T-helper 17 cell (primary cell): ENCODE results near the gene ZNF608. TPM values are rescaled to one million over a fixed set of nuclear protein-coding genes. Genes with fewer than 3 reads are reported as not detected.

Experiments
- ATAC-seq: fragments of 150-1000 bp; cut with Tn5 transposase; 2 replicates; pipeline ENCODE4 v1.10.0; 2021; ENCODE audit warnings: mild to moderate bottlenecking, moderate library complexity
- DNase-seq, 3 donors: peaks; one replicate each; pipeline versions ENCODE4 v3.0.0 to v3.0.0-alpha.2; 2020 to 2021
- H3K9me3 ChIP-seq: one replicate; pipeline ENCODE4 v1.7.0; 2013; ENCODE audit warnings: low read length, mild to moderate bottlenecking; ENCODE audit not compliant: control insufficient read depth, poor library complexity, severe bottlenecking
- H3K27ac Mint-ChIP-seq: one replicate; pipeline ENCODE4 v1.8.0; 2022; ENCODE audit warnings: mild to moderate bottlenecking, moderate library complexity, mixed read lengths
- H3K27me3 Mint-ChIP-seq: one replicate; pipeline ENCODE4 v1.8.0; 2022; ENCODE audit warnings: mixed read lengths
- H3K36me3 Mint-ChIP-seq: one replicate; pipeline ENCODE4 v1.8.0; 2022; ENCODE audit warnings: low read depth, mixed read lengths
- H3K4me1 Mint-ChIP-seq: one replicate; pipeline ENCODE4 v1.8.0; 2022; ENCODE audit warnings: mild to moderate bottlenecking, mixed read lengths
- H3K4me3 Mint-ChIP-seq: one replicate; pipeline ENCODE4 v1.8.0; 2022; ENCODE audit warnings: mild to moderate bottlenecking, moderate library complexity, mixed read lengths
- total RNA-seq, 4 donors: library from RNA in 2 of 4; stranded (reverse) in 2 of 4; gene quantifications; one replicate each; pipeline ENCODE4 v1.2.3 and lab custom pipeline; 2022 to 2026

The ZNF608 gene
- total RNA-seq, 2 donors from 2014 or later: 0.16 to 0.42 TPM

DNA sequence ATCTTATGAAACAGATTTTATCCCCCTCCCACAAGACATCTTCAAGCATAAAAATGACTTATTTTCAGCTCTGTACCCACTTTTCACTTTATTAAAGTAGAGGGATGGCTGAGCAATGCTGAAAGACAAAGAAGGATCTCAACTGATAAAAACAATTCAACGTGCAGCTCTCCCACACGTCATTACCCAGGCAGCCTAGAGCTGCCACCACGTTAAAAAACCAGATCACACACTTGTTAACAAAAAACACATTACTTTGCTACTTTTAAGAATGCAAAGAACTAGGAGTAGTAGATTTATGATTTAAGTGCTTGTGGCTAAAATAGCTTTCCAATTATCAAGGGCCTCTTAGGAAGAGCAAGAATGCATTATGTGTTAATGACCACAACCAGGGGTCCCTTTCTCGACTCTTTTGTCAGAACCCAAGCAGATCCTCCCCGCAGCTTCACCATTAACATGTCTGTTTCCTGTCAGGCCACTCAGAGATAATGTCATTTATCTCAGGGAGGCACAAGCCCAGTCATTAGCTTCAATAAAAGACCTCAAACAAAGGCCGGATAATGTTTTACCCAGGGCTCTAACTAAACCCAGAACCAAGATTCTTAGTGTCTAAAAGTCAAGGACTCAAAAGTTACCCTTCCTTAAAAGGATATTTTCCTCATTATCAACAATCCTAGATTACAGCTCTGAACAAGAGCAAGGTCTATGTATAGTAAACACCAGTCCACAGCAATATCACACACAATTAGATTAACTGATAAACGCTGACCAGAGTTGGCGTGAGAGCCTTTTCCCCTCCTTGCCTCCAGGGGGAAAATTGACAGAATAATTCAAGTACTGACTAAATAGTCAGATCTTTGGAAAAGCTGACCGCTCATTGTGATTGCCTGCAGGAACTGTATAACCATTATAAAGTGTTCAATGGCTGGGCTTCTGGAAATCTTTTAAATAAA lies 7.5 kb downstream of the ZNF608 start:
- H3K9me3 ChIP-seq: no peaks in the 10 kb centered on the region
- peaks cover 38% of the 10 kb centered on the region for H3K27me3 Mint-ChIP-seq
- no peak for ATAC-seq

DNA sequence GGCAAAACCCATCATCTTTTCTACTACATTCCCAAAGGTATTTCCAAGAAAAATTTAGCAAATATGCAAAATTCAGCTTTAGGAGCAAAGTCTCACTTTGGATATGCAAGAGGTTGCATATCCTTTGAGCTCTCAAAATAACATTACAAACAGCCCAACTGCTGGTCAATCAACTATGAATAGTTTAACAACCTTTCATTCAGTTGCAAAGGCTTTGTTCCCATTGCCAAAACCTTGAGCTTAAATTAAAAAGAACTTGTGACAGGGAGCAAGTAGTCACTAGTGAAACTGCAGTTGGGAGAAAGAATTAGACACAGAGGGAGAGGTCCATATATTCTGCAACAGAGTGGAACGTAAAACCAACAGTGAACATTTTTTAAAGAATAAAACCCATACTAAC lies 8.8 kb downstream of the ZNF608 start:
- H3K9me3 ChIP-seq: no peaks in the 10 kb centered on the region
- peaks cover 2% of the 10 kb centered on the region for H3K36me3 Mint-ChIP-seq
- no peak for DNase-seq
- no peak for ATAC-seq
- H3K27me3 Mint-ChIP-seq: peaks cover 48% of the 10 kb centered on the region
- no peaks in the 10 kb centered on the region for H3K4me1 Mint-ChIP-seq
- no peak overlapping the region for H3K27ac Mint-ChIP-seq
- no peak overlapping the region for H3K4me3 Mint-ChIP-seq

More for the DNA sequence above, 7.5 kb downstream of the ZNF608 start:
- Mint-ChIP-seq H3K4me3 (no peak overlapping the region), H3K36me3 (peaks cover 2% of the 10 kb centered on the region), H3K27ac (no peak overlapping the region), H3K4me1 (no peaks in the 10 kb centered on the region)
- no peak for DNase-seq

DNA sequence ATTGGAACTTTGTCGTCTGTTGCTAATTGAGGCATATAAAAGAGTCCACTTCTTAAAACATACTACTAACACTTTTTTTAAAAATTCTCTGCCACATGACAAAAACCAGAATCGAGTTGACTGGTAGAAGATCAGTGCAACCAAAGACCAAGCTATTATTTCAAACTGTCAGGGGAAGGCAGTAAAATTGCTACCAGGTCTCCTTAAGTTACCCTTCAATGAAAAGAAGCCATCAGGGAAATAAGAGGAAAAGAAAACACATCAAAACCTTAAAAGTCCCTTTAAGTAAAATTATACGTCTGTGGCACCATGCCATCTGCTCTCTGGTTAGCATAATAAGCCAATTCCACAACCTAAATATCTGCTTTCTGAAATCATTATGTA lies 9.6 kb downstream of the ZNF608 start:
- no peaks in the 10 kb centered on the region for H3K4me1 Mint-ChIP-seq
- H3K27ac Mint-ChIP-seq: no peak overlapping the region
- no peaks in the 10 kb centered on the region for H3K9me3 ChIP-seq
- peaks cover 49% of the 10 kb centered on the region for H3K27me3 Mint-ChIP-seq
- ATAC-seq (no peak), DNase-seq (no peak)
- H3K36me3 Mint-ChIP-seq: peaks cover 2% of the 10 kb centered on the region
- H3K4me3 Mint-ChIP-seq: no peak overlapping the region

DNA sequence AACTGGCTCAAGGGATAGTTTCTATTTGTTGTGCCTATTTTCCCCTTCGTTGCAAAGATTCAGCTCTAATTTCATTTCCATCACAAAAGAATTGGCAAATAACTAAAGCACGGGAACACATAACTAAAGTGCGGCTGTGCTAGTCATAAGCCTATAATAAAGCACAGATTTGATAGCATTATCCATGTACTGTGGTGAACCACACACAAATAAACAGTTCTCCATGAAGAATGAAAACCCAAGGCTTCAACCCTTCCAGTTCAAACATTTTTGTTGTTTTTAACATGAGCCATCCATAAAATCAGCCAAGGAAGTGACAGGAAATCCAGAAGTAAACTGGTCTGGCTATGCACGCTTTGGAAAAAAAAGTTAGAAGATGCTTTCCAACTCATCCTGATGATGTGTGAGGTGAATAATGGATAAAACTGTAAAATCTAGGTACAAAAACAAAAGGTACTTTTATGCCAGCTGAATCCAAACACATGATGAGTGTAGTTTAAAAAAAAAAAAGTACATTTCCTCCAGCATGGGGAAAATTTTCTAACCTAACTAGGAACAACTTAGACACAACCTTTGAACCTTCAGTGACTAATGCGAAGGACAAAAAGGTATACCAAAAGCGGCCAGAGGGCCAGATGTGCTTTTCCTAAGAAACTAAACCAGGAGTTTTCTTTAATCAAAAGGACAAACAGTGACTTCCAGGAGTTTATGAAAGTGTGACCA lies 10.2 kb downstream of the ZNF608 start:
- no peaks in the 10 kb centered on the region for H3K9me3 ChIP-seq
- no peak overlapping the region for H3K4me3 Mint-ChIP-seq
- H3K4me1 Mint-ChIP-seq: no peaks in the 10 kb centered on the region
- ATAC-seq (no peak), DNase-seq (no peak)
- H3K27ac Mint-ChIP-seq: no peak overlapping the region
- peaks cover 2% of the 10 kb centered on the region for H3K36me3 Mint-ChIP-seq
- peaks cover 45% of the 10 kb centered on the region for H3K27me3 Mint-ChIP-seq

DNA sequence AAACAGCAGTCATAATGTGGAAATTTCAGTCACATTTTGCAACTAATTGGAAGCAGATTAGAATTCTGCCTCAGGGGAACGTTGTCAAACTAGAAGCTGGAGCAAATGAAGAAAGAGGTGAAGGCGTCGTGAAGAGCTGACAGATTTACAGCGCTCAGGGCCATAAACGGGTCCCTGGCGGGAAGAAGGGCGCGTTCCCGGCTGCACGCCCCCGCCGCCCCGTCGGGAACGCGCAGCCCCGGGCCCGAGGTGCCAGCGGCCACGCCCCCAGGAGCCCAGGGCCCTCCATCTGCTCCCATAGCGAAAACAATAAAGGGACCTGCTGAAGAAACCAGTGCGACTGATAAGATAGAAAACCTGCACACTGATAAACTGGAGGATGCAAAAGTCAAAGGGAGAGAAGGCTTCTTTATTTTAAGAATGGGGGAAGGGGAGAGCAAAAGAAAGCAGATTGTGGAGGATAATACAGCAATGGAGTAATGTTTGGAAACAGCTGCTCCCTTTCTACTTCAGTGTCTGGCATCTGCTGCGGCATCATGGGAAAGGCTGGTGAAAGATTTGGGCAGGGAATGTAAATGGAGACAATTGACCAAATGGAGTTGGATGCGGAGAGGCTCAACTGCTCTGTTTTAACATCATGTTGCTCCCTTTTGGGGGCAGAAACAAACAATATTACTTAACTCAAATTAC lies 11.1 kb downstream of the ZNF608 start:
- Mint-ChIP-seq H3K36me3 (peaks cover 2% of the 10 kb centered on the region), H3K4me3 (no peak overlapping the region), H3K27ac (no peak overlapping the region), H3K27me3 (peaks cover 42% of the 10 kb centered on the region), H3K4me1 (no peaks in the 10 kb centered on the region)
- DNase-seq: no peak
- ATAC-seq: no peak
- H3K9me3 ChIP-seq: no peaks in the 10 kb centered on the region

DNA sequence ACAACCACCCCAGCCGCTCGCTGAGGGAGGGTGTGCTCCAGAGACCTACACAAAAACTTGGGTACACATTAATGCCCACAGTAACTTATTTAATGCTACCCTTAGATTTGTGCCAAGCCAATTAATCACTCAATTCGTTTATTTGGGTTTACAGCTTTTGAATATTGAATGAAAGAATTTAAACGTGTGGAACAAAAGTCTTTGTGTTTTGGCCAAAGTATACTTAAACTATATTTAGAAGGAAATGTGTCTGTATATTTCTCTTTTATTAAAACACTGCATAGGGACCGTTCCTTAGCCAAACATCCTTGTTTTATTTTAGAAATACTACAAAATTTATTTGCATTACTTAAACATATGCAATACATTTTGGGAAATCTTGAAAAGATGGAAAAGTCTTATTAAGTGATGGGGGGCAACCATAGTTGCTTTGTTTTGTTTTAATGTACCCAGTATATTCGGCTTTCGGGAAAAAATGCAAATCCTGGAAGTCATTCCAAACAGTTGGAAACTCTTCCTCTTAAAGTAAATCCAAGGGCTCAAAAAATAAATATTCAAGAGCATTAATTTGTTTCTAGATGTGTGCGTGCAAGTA lies 11.8 kb downstream of the ZNF608 start:
- H3K27me3 Mint-ChIP-seq: peaks cover 42% of the 10 kb centered on the region
- DNase-seq (no peak), ATAC-seq (no peak)
- no peak overlapping the region for H3K4me3 Mint-ChIP-seq
- no peaks in the 10 kb centered on the region for H3K4me1 Mint-ChIP-seq
- H3K9me3 ChIP-seq: no peaks in the 10 kb centered on the region
- peaks cover 2% of the 10 kb centered on the region for H3K36me3 Mint-ChIP-seq
- H3K27ac Mint-ChIP-seq: no peak overlapping the region

DNA sequence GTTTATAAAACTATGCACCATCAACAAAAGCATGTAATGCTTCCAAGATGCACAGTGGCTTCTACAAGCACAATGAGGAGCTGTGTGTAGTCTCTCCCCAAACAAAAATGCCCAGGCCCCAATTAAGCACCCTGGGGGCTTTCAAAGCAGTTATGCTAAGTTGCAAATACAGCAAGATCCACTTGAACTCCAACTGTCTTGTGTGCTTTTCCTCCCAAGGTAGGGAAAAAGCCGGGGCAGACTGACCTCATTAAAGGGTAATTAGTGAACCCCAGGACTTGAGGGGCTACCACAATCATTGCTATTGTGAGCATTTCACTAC lies 13.1 kb downstream of the ZNF608 start:
- H3K9me3 ChIP-seq: no peaks in the 10 kb centered on the region
- DNase-seq: no peak
- Mint-ChIP-seq H3K27ac (no peak overlapping the region), H3K4me1 (no peaks in the 10 kb centered on the region), H3K36me3 (peaks cover 2% of the 10 kb centered on the region), H3K27me3 (peaks cover 34% of the 10 kb centered on the region), H3K4me3 (no peak overlapping the region)
- no peak for ATAC-seq

DNA sequence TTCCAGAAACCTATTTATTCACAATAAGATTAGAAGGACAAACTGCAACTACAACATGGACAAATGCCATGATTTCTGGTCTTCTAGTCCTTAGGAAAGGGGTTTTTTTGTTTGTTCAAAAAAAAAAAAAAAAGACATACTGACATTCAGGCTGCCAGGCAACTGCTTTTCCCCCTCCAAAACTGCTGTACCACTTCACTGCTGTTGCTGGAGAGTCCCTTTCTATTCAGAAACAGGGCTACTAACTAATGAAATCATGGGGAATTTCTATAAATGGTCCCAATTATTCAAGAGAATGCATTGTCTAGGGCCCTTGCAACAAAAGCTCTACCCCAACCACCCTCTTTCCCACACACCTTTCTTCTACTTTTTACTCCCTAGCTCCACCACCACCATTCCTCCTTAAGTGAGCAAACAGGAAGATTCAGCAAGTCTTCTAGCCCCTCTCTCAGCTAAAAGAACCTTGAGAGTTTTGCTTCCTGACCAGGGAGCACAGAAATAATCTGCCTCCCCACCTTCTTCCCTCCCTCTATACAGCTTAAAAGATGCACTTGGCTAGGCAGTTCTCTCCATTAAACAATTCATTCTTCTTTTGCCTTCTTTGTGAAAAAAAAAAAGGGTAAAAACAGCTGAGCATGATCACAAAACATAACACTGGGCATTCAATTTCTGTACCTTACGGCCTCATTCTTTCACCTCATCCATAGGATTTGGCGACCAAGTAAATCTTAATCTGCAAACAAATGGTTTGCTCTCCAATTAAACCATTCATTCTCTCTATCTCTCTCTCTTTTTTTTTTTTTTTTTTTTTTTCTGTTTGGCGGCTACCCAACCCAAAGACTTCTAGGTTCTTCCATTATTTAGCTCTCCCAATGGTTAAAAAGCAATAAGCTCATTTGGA lies 13.8 kb downstream of the ZNF608 start:
- Mint-ChIP-seq H3K4me3 (no peak overlapping the region), H3K27ac (no peak overlapping the region), H3K27me3 (peaks cover 34% of the 10 kb centered on the region), H3K4me1 (no peaks in the 10 kb centered on the region), H3K36me3 (peaks cover 2% of the 10 kb centered on the region)
- peaks cover 2% of the 10 kb centered on the region for H3K9me3 ChIP-seq
- ATAC-seq (no peak), DNase-seq (no peak)

DNA sequence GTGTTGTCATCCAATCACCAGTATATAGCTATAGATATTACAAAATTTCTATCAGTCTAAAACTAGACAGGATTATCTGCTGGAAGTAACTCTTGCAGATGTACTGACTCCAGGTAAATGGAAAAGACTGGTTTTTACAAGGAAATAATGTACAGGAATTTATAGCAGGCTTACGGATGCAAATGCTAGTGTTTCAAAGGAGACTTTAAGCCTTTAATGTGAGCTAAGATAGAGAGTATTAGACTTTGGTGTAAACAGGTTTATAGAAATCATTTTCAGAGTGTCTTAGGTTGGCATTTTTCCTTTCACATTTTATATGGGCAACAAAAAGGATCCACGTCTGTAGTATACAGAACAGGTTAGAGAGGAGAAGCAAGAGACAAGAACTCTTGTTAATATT lies 16.1 kb downstream of the ZNF608 start:
- Mint-ChIP-seq H3K27ac (no peak overlapping the region), H3K36me3 (peaks cover under 1% of the 10 kb centered on the region), H3K4me1 (no peaks in the 10 kb centered on the region), H3K27me3 (peaks cover 27% of the 10 kb centered on the region), H3K4me3 (no peak overlapping the region)
- no peak for DNase-seq
- no peak for ATAC-seq
- peaks cover 2% of the 10 kb centered on the region for H3K9me3 ChIP-seq

DNA sequence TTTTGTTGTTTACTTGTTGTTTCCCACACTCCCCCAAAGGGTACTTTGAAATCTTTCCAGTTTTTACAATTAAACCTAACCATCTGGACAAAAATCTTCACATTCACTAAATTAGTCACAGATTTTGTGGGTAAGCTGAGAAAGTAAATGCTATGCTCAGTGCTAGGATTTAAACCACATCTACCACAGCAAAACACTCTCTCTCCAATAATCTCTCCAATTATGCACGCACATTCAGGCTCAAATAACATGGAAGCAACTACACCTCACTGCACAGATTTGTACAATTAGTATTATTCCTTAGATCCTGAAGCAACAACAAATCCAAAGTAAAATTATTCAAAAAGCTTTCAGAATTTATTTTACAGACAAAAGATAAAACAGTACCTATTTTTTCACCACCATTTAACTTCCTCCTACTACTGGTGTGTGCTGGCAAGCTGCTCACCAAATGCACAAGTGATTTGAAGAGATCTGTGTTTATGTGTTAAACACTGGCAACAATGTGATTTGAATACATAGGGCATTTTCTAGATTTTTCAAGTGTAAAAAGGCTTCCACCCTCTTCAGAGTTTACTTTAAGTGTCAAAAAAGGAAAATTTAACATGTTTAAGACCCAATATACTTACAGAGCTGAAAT lies 16.6 kb downstream of the ZNF608 start:
- Mint-ChIP-seq H3K36me3 (no peaks in the 10 kb centered on the region), H3K4me3 (no peak overlapping the region), H3K4me1 (no peaks in the 10 kb centered on the region), H3K27me3 (peaks cover 25% of the 10 kb centered on the region), H3K27ac (no peak overlapping the region)
- H3K9me3 ChIP-seq: peaks cover 2% of the 10 kb centered on the region
- no peak for ATAC-seq
- no peak for DNase-seq

DNA sequence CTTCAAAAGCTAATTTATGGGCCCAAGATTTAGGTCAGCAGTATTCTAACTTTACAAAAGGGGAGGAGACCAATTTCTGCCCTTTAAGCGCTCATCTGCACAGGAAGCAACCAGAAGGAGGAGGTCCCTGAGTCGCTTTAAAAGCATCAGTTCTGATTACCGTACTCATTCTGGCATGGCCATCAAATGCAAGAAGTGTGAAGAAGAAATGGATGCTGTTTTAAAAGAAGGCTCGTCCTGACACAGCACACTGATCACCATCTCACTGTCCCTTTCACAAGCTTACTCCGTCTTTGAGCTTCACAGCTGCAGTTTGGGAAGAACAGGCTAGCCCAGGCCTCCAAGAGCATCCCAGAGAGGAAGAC lies 17.5 kb downstream of the ZNF608 start:
- peaks cover 2% of the 10 kb centered on the region for H3K9me3 ChIP-seq
- H3K27me3 Mint-ChIP-seq: peaks cover 19% of the 10 kb centered on the region
- H3K36me3 Mint-ChIP-seq: no peaks in the 10 kb centered on the region
- H3K27ac Mint-ChIP-seq: no peak overlapping the region
- ATAC-seq: no peak
- no peaks in the 10 kb centered on the region for H3K4me1 Mint-ChIP-seq
- DNase-seq: no peak
- no peak overlapping the region for H3K4me3 Mint-ChIP-seq

DNA sequence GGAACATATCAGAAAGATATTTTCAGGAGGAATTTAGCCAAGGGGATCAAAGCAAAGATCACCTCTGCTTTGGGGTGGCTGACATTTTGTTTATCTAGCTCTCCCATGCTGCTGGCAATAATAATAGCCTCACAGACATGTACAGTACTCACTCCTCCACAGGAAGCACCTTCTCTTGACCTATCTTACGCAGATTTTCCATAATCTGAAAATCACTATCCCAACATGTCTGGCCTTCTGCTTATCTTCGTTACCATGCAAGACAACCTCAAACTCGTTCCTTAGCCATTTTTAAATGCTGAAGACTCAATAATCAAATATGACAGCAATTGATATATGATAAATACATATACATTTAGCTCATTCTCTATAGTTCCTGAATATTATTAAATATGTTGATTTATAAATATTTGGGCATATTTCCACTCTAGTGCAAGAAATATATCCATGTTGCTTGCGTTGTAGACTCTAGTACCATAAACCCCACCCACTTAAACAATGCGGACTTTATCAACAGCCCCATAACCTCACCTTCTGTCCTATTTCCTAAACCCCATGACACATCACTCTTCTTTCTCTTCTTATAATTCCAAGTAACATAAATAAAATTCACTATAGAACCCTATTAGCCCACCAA lies 18.0 kb downstream of the ZNF608 start:
- Mint-ChIP-seq H3K27ac (no peak overlapping the region), H3K4me1 (no peaks in the 10 kb centered on the region), H3K27me3 (peaks cover 17% of the 10 kb centered on the region), H3K4me3 (no peak overlapping the region), H3K36me3 (no peaks in the 10 kb centered on the region)
- peaks cover 2% of the 10 kb centered on the region for H3K9me3 ChIP-seq
- ATAC-seq (no peak), DNase-seq (no peak)
